Stimulated activated CD4-positive, alpha-beta T cell treated with anti-CD3 and anti-CD28 coated beads, Interleukin-12 subunit alpha, Interleukin-12 subunit beta, amount 100 ng/mL, for 4 hours (primary cell): ENCODE measurements around the gene C10orf105.
A peak's percentile ranks its signal among the peaks of the same experiment; 100 is the strongest.

Experiments used
- DNase-seq: peaks from one replicate; pipeline ENCODE4 v3.0.0-alpha.2; 2020

Gene C10orf105

GRCh38 chr10:71719464-71720201 lies at the start of gene C10orf105:
C10orf105 (minus strand) TSS chr10:71719778; CDS start chr10:71716337, 3,441 bp downstream.
- no peak for DNase-seq

- no peak for DNase-seq
These were observed 48.0 kb upstream of the C10orf105 start for GRCh38 chr10:71767420-71768035.

- DNase-seq: no peak
These were observed 47.3 kb upstream of the C10orf105 start for GRCh38 chr10:71766717-71767419.

GRCh38 chr10:71765906-71766716 lies 46.5 kb upstream of the C10orf105 start:
- DNase-seq: no peak

- no peak for DNase-seq
These were observed 45.8 kb upstream of the C10orf105 start for GRCh38 chr10:71765176-71765904.

GRCh38 chr10:71763352-71764127 lies 44.0 kb upstream of the C10orf105 start:
- DNase-seq: no peak

- DNase-seq: no peak
These were observed 42.7 kb upstream of the C10orf105 start for GRCh38 chr10:71762324-71762723.

- no peak for DNase-seq
These were observed 42.0 kb upstream of the C10orf105 start for GRCh38 chr10:71761541-71762113.

GRCh38 chr10:71761105-71761511 lies 41.5 kb upstream of the C10orf105 start:
- peak; percentile 39 for DNase-seq

- no peak for DNase-seq
These were observed 37.9 kb upstream of the C10orf105 start for GRCh38 chr10:71757399-71757922.

GRCh38 chr10:71756311-71757191 lies 37.0 kb upstream of the C10orf105 start:
- no peak for DNase-seq

- no peak for DNase-seq
These were observed 35.8 kb upstream of the C10orf105 start for GRCh38 chr10:71755179-71755879.

GRCh38 chr10:71754562-71754961 lies 35.0 kb upstream of the C10orf105 start:
- no peak for DNase-seq

- no peak for DNase-seq
These were observed 34.5 kb upstream of the C10orf105 start for GRCh38 chr10:71753960-71754505.

- no peak for DNase-seq
These were observed 33.7 kb upstream of the C10orf105 start for GRCh38 chr10:71753091-71753959.

- DNase-seq: no peak
These were observed 33.0 kb upstream of the C10orf105 start for GRCh38 chr10:71752391-71753090.
